ENCODE data around the gene KCNMA1.

DNA sequence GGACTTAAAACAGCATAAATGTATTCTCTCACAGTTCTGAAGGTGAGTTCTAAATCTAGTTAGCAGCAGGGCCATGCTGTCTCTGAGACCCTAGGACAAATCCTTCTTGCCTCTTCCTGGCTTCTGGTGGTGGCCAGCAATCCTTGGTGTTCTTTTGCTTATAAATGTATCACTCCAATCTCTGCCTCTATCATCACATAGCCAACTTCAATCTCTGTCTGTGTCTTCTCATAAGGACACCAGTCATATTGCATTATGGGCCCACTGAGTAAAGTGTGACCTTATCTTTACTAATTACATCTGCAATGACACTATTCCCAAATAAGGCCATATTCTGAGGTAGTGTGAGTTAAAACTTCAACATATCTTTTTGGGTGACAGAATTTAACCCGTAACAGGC is 778.9 kb downstream of the KCNMA1 start:
- TF ChIP-seq, protein P1, sequence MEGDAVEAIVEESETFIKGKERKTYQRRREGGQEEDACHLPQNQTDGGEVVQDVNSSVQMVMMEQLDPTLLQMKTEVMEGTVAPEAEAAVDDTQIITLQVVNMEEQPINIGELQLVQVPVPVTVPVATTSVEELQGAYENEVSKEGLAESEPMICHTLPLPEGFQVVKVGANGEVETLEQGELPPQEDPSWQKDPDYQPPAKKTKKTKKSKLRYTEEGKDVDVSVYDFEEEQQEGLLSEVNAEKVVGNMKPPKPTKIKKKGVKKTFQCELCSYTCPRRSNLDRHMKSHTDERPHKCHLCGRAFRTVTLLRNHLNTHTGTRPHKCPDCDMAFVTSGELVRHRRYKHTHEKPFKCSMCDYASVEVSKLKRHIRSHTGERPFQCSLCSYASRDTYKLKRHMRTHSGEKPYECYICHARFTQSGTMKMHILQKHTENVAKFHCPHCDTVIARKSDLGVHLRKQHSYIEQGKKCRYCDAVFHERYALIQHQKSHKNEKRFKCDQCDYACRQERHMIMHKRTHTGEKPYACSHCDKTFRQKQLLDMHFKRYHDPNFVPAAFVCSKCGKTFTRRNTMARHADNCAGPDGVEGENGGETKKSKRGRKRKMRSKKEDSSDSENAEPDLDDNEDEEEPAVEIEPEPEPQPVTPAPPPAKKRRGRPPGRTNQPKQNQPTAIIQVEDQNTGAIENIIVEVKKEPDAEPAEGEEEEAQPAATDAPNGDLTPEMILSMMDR (IDR thresholded peaks at IDR 0.05): no peak
- no peak for TF ChIP-seq EZH2 (IDR thresholded peaks at IDR 0.05; ENCODE audit: borderline replicate concordance, insufficient read depth, low read depth, low read length, poor library complexity, severe bottlenecking)

All from B cell (primary cell).